B cell (primary cell): Measurements from ENCODE around the gene CCDC102A. TPM values are rescaled to one million over a fixed set of nuclear protein-coding genes. Genes with fewer than 3 reads are reported as not detected.

Experiments
- ATAC-seq: fragments of 200-7000 bp; cut with Tn5 transposase; one replicate; pipeline ENCODE4 v1.10.0; 2021; ENCODE audit warnings: low read depth, mild to moderate bottlenecking, moderate number of reproducible peaks, moderate library complexity
- CTCF ChIA-PET: fragments of 350-600 bp; sonication (Branson Sonifier 250); formaldehyde crosslinking; loops from one replicate; lab custom pipeline; 2021; ENCODE audit warnings: antibody characterized with exemption, inconsistent platforms; lab: Charles Lee
- POLR2A ChIA-PET: fragments of 350-600 bp; sonication (Branson Sonifier 250); formaldehyde crosslinking; loops from one replicate; lab custom pipeline; 2021; ENCODE audit warnings: antibody characterized with exemption; lab: Charles Lee
- DNase-seq: peaks from one replicate; pipeline ENCODE4 v3.0.0; 2013
- H2AFZ ChIP-seq: 2 replicates; pipeline ENCODE4 v1.6.1; 2012; ENCODE audit warnings: mild to moderate bottlenecking, low read depth, low read length; ENCODE audit not compliant: insufficient read depth, poor library complexity, severe bottlenecking
- H3K27ac ChIP-seq, 2 donors: 1 replicate in 1 of 2; 2 replicates in 1 of 2; pipeline ENCODE4 v1.5.1; 2012 to 2013; ENCODE audit warnings: low read length in 2 of 2, mild to moderate bottlenecking in 2 of 2, moderate library complexity in 1 of 2
- H3K27me3 ChIP-seq, 4 experiments: fragments of 200-600 bp in 1 of 4; sonication (generic) in 1 of 4; replicated peaks in 1 of 4; 1 replicate in 2 of 4; 2 replicates in 2 of 4; pipeline versions ENCODE4 v1.6.1 to v1.7.0; 2013 to 2016; ENCODE audit warnings: low read length in 3 of 4, mild to moderate bottlenecking in 2 of 4, mixed read lengths in 1 of 4, moderate library complexity in 1 of 4; ENCODE audit not compliant: insufficient read depth in 4 of 4, control insufficient read depth in 3 of 4; ENCODE audit errors: control extremely low read depth in 1 of 4
- H3K36me3 ChIP-seq, 2 experiments: replicated peaks in 1 of 2; 1 replicate in 1 of 2; 2 replicates in 1 of 2; pipeline versions ENCODE4 v1.6.1 to v1.7.1; 2013; ENCODE audit warnings: low read length in 1 of 2; ENCODE audit not compliant: insufficient read depth in 2 of 2, control insufficient read depth in 1 of 2; ENCODE audit errors: control extremely low read depth in 1 of 2, extremely low read depth in 1 of 2
- H3K4me1 ChIP-seq, 2 donors: fragments of 200-600 bp in 1 of 2; sonication (generic) in 1 of 2; 1 replicate in 1 of 2; 2 replicates in 1 of 2; pipeline versions ENCODE4 v1.5.1 to v1.6.1; 2013 to 2017; ENCODE audit warnings: low read length in 2 of 2; ENCODE audit not compliant: control insufficient read depth in 2 of 2, insufficient read depth in 2 of 2
- H3K4me2 ChIP-seq: replicated peaks from 2 replicates; pipeline ENCODE3; 2012; ENCODE audit warnings: mild to moderate bottlenecking, low read depth, low read length; ENCODE audit not compliant: poor library complexity, severe bottlenecking
- H3K4me3 ChIP-seq, 5 experiments: fragments of 200-600 bp in 1 of 5; sonication (generic) in 1 of 5; 1 replicate in 3 of 5; 2 replicates in 2 of 5; pipeline versions ENCODE4 v1.5.1 to v1.7.0; 2011 to 2016; ENCODE audit warnings: low read length in 4 of 5, mild to moderate bottlenecking in 4 of 5, low read depth in 2 of 5, control low read depth in 1 of 5, moderate library complexity in 1 of 5; ENCODE audit not compliant: insufficient read depth in 1 of 5; ENCODE audit errors: control extremely low read depth in 1 of 5, extremely low read depth in 1 of 5
- H3K79me2 ChIP-seq: fragments of 200-600 bp; sonication (generic); one replicate; pipeline ENCODE4 v1.6.0; 2016; ENCODE audit warnings: low read length; ENCODE audit not compliant: control insufficient read depth, insufficient read depth
- H3K9ac ChIP-seq: fragments of 200-600 bp; sonication (generic); 2 replicates; pipeline ENCODE4 v1.6.1; 2017; ENCODE audit warnings: mild to moderate bottlenecking, low read length, moderate library complexity
- H3K9me3 ChIP-seq, 3 donors: one replicate each; pipeline versions ENCODE4 v1.6.1 to v1.7.1; 2013; ENCODE audit warnings: low read length in 2 of 3; ENCODE audit not compliant: control insufficient read depth in 2 of 3, insufficient read depth in 1 of 3; ENCODE audit errors: control extremely low read depth in 1 of 3
- H4K20me1 ChIP-seq: 2 replicates; pipeline ENCODE4 v1.6.0; 2012; ENCODE audit warnings: mild to moderate bottlenecking, low read length; ENCODE audit not compliant: insufficient read depth, control insufficient read depth, poor library complexity, severe bottlenecking
- H3K27ac Mint-ChIP-seq: one replicate; pipeline ENCODE4 v1.8.0; 2021; ENCODE audit warnings: mixed read lengths
- H3K27me3 Mint-ChIP-seq: one replicate; pipeline ENCODE4 v1.8.0; 2021; ENCODE audit warnings: mixed read lengths
- H3K4me1 Mint-ChIP-seq: one replicate; pipeline ENCODE4 v1.8.0; 2021; ENCODE audit warnings: mixed read lengths
- H3K4me3 Mint-ChIP-seq: one replicate; pipeline ENCODE4 v1.8.0; 2021; ENCODE audit warnings: mixed read lengths
- H3K9me3 Mint-ChIP-seq: one replicate; pipeline ENCODE4 v1.8.0; 2022; ENCODE audit warnings: mixed read lengths; ENCODE audit not compliant: insufficient read depth
- CTCF ChIP-seq: fragments of 200-600 bp; IDR thresholded peaks from one replicate; pipeline ENCODE4 v1.8.0; 2022; ENCODE audit warnings: antibody characterized with exemption, mild to moderate bottlenecking
- EZH2 ChIP-seq: IDR thresholded peaks from 2 replicates; pipeline ENCODE4 v1.6.1; 2012; ENCODE audit warnings: borderline replicate concordance, low read depth, mild to moderate bottlenecking, moderate library complexity, low read length; ENCODE audit not compliant: insufficient read depth, poor library complexity, severe bottlenecking
- WGBS: methylation state at CpG from one replicate; pipeline ENCODE4 v1.1.5; 2013; ENCODE audit warnings: missing lambda C conversion rate; ENCODE audit not compliant: insufficient coverage; 5-methylcytosine and 5-hydroxymethylcytosine counted together
- intact Hi-C: fragments of 100-400 bp; cut with micrococcal nuclease; formaldehyde crosslinking; loops from one replicate; pipeline ENCODE4 v1.10.0; 2022
- polyA plus RNA-seq: library from polyadenylated mRNA; depleted of rRNA; stranded (reverse); fragments of >200 nt; gene quantifications from 2 replicates; pipeline ENCODE4 v1.2.3, GENCODE V29; 2012
- total RNA-seq, 2 donors: library from RNA; stranded (reverse); fragments of 120-200 nt in 1 of 2; gene quantifications; 1 replicate in 1 of 2; 2 replicates in 1 of 2; pipeline versions ENCODE4 v1.2.3 to v1.2.4, GENCODE V29; 2013 to 2022

CCDC102A gene
- total and polyA plus RNA-seq, 2 donors (not counting 1 experiment from before 2014, with no cell fraction given): 14.5 to 14.7 TPM

GRCh38 chr16:57539072-57539796 lies 2.9 kb upstream of the CCDC102A start:
- H3K27ac ChIP-seq: peak overlapping the region; percentile 74 to 87
- peak overlapping the region; percentile 83 for H3K27ac Mint-ChIP-seq
- H3K9me3 ChIP-seq: peaks cover 0 to 3% (median 0%) of the 10 kb centered on the region in 3 donors

More at GRCh38 chr16:57539072-57539796, 2.9 kb upstream of the CCDC102A start:
- no peaks in the 10 kb centered on the region for H3K36me3 ChIP-seq
- H3K27me3 ChIP-seq: no peaks in the 10 kb centered on the region
- no peak overlapping the region for H2AFZ ChIP-seq
- H3K9ac ChIP-seq: peak overlapping the region; percentile 22
- peak overlapping the region; percentile 92 for H3K4me2 ChIP-seq
- H4K20me1 ChIP-seq: no peaks in the 10 kb centered on the region
- ChIA-PET POLR2A (interaction anchor here (0.7 to 1.4 kb wide), 2 partner anchors 9 to 12 kb away, joined by 3 to 5 read pairs; no protein-coding TSS in a partner anchor), CTCF (interaction anchor here (0.8 to 8.4 kb wide), 7 partner anchors 9 to 120 kb away, joined by 3 to 77 read pairs (median 9); no protein-coding TSS in a partner anchor)
- DNase-seq (peak; percentile 66), ATAC-seq (no peak)
- H3K4me3 ChIP-seq: no peak overlapping the region
- peaks cover 76 to 91% of the 10 kb centered on the region in 2 donors for H3K4me1 ChIP-seq
- Mint-ChIP-seq H3K9me3 (no peaks in the 10 kb centered on the region), H3K4me1 (peaks cover 78% of the 10 kb centered on the region), H3K4me3 (peak overlapping the region; percentile 87), H3K27me3 (no peaks in the 10 kb centered on the region)
- 22% methylated on average over 4 of the region's 10 CpGs for WGBS
- intact Hi-C loops: loop anchor here (5.0 to 10.0 kb wide), 4 partner anchors 122 to 1114 kb away; partner anchors contain the start of genes AMFR, PSME3IP1 and RSPRY1
- H3K79me2 ChIP-seq: peaks cover 36% of the 10 kb centered on the region
- TF ChIP-seq EZH2: no peak
- TF ChIP-seq CTCF: no peak
